ENCODE data around the gene HPN.

- TF ChIP-seq CTCF (IDR thresholded peaks at IDR 0.05; ENCODE audit: insufficient read depth, low read length, poor library complexity, severe bottlenecking) (no peak), EZH2phosphoT487 (conservative IDR thresholded peaks at IDR 0.05; ENCODE audit: low read length) (no peak)
Measured at GRCh38 chr19:35017507-35017906, 24.0 kb upstream of the HPN start.

All from SU-DHL-6 (cell line).